HepG2 (cell line): ENCODE measurements around the gene KNCN. TPM values are rescaled to one million over a fixed set of nuclear protein-coding genes. Genes with fewer than 3 reads are reported as not detected.

Experiments used
- ETV5 ChIP-seq: IDR thresholded peaks from 2 replicates; pipeline ENCODE4 v1.6.1; 2018; ENCODE audit warnings: missing biosample characterization, missing genetic modification reagents, inconsistent platforms, borderline replicate concordance
- GZF1 ChIP-seq: sonication (generic); formaldehyde crosslinking; IDR thresholded peaks from 2 replicates; pipeline ENCODE4 v1.5.1; 2020; ENCODE audit warnings: mild to moderate bottlenecking, missing genetic modification reagents
- HNF4A ChIP-seq: sonication (generic); formaldehyde crosslinking; IDR thresholded peaks from 2 replicates; pipeline ENCODE4 v1.4.0; 2020; ENCODE audit warnings: missing genetic modification reagents
- NFRKB ChIP-seq: fragments of 450-650 bp; IDR thresholded peaks from 2 replicates; pipeline ENCODE4 v1.6.1; 2017
- NR2F6 ChIP-seq, 2 experiments: IDR thresholded peaks; 2 replicates each; pipeline ENCODE4 v1.6.1; 2016; ENCODE audit warnings: antibody characterized with exemption in 1 of 2, mild to moderate bottlenecking in 1 of 2
- PRDM10 ChIP-seq: sonication (generic); formaldehyde crosslinking; IDR thresholded peaks from 2 replicates; pipeline ENCODE4 v1.4.0; 2020; ENCODE audit warnings: low read depth, missing genetic modification reagents
- RARA ChIP-seq: IDR thresholded peaks from 2 replicates; pipeline ENCODE4 v1.6.1; 2016; ENCODE audit warnings: missing genetic modification reagents, missing compliant biosample characterization
- RXRA ChIP-seq: sonication (generic); formaldehyde crosslinking; IDR thresholded peaks from 2 replicates; pipeline ENCODE4 v1.5.1; 2020; ENCODE audit warnings: missing genetic modification reagents
- ZNF280B ChIP-seq: sonication (generic); formaldehyde crosslinking; IDR thresholded peaks from 2 replicates; pipeline ENCODE4 v1.5.0; 2020; ENCODE audit warnings: missing genetic modification reagents, mild to moderate bottlenecking, borderline replicate concordance
- ZNF547 ChIP-seq: sonication (generic); formaldehyde crosslinking; IDR thresholded peaks from 2 replicates; pipeline ENCODE4 v1.5.1; 2020; ENCODE audit warnings: mild to moderate bottlenecking, missing genetic modification reagents
- ZNF687 ChIP-seq: sonication (generic); formaldehyde crosslinking; IDR thresholded peaks from 2 replicates; pipeline ENCODE4 v1.5.1; 2020; ENCODE audit warnings: mild to moderate bottlenecking, missing genetic modification reagents, moderate library complexity
- ZNF691 ChIP-seq: sonication (generic); formaldehyde crosslinking; IDR thresholded peaks from 2 replicates; pipeline ENCODE4 v1.4.0; 2020; ENCODE audit warnings: missing genetic modification reagents, low read depth, mild to moderate bottlenecking, borderline replicate concordance
- polyA plus RNA-seq, 8 experiments: library from polyadenylated mRNA; depleted of rRNA in 3 of 8; stranded (reverse) in 7 of 8; unstranded in 1 of 8; fragments of >200 nt; fragmentation: Illumina TruSeq in 4 of 8; extraction: Trizol in 4 of 8; gene quantifications; 2 replicates each; pipeline versions ENCODE4 v1.2.1 to v1.2.3, GENCODE V29; 2011 to 2016; ENCODE audit warnings: low read depth in 4 of 8, missing spikeins in 1 of 8, mixed read lengths in 1 of 8; ENCODE audit not compliant: insufficient read depth in 1 of 8
- total RNA-seq, 5 experiments: library from RNA; depleted of rRNA; stranded (reverse); fragments of >200 nt; fragmentation: Illumina TruSeq; extraction: Trizol; gene quantifications; 2 replicates each; pipeline ENCODE4 v1.2.3, GENCODE V29; 2016; ENCODE audit warnings: low read depth in 1 of 5

Gene KNCN
- total and polyA plus RNA-seq, 2 of the 13 experiments (the other 11 are each of a cell fraction or from before 2014, with no cell fraction given): not detected

- TF ChIP-seq ZNF691 (CRISPR knock-in tag) (0 out of 2 replicates have a peak, but pooled peaks have one; percentile 39), PRDM10 (CRISPR knock-in tag) (0 out of 2 replicates have a peak, but pooled peaks have one; percentile 23), ZNF547 (CRISPR knock-in tag) (no peak), RXRA (CRISPR knock-in tag) (peak; percentile 51; the same call in 1 of the 2 replicates), NR2F6 (IDR thresholded peaks at IDR 0.05) (no peak), NR2F6 (CRISPR knock-in tag; IDR thresholded peaks at IDR 0.05) (peak; percentile 50; the same call in 1 of the 2 replicates), HNF4A (CRISPR knock-in tag) (peak; percentile 84), ETV5 (peak; percentile 66; the same call in 1 of the 2 replicates), ZNF280B (CRISPR knock-in tag) (no peak), GZF1 (no peak), NFRKB (no peak), RARA (CRISPR knock-in tag) (peak; percentile 80), ZNF687 (CRISPR knock-in tag) (peak; percentile 30; the same call in 1 of the 2 replicates)
Measured at GRCh38 chr1:46526691-46527291, 24.7 kb downstream of the KNCN start (continued).
